A549 (cell line): ENCODE results near the gene SLC25A39.

Source experiments
- CEBPB ChIP-seq, 2 experiments: fragments of >200 bp in 1 of 2; sonication (Bioruptor Twin) in 1 of 2; formaldehyde crosslinking in 1 of 2; IDR thresholded peaks; 2 replicates each; pipeline ENCODE4 v1.6.1; 2012 to 2016
- EP300 ChIP-seq, 2 experiments: fragments of >200 bp; sonication (Bioruptor Twin); formaldehyde crosslinking; IDR thresholded peaks; 2 replicates in 1 of 2; 3 replicates in 1 of 2; pipeline ENCODE4 v1.6.1; 2016 to 2017
- HOXA7 ChIP-seq: fragments of 250-450 bp; sonication (Bioruptor Pico); IDR thresholded peaks from 2 replicates; pipeline ENCODE4 v1.5.0; 2020; ENCODE audit warnings: mild to moderate bottlenecking, moderate library complexity
- MAFK ChIP-seq: fragments of 450-650 bp; IDR thresholded peaks from 2 replicates; pipeline ENCODE4 v1.6.1; 2014; ENCODE audit not compliant: partially characterized antibody
- NFE2L2 ChIP-seq: fragments of 150-350 bp; conservative IDR thresholded peaks from 2 replicates; pipeline ENCODE4 v1.6.1; 2014; ENCODE audit warnings: low read length
- POLR2A ChIP-seq: IDR thresholded peaks from 2 replicates; pipeline ENCODE4 v1.6.1; 2012; ENCODE audit warnings: mild to moderate bottlenecking, low read length
- TF ChIP-seq, protein P1 (sequence below): fragments of >200 bp; sonication (Bioruptor Twin); formaldehyde crosslinking; IDR thresholded peaks from 3 replicates; pipeline ENCODE4 v1.5.1; 2016
- TF ChIP-seq, protein P2 (sequence below): fragments of 250-450 bp; sonication (Bioruptor Pico); IDR thresholded peaks from 2 replicates; pipeline ENCODE4 v1.5.0; 2021; ENCODE audit warnings: mild to moderate bottlenecking, moderate library complexity, borderline replicate concordance

DNA sequence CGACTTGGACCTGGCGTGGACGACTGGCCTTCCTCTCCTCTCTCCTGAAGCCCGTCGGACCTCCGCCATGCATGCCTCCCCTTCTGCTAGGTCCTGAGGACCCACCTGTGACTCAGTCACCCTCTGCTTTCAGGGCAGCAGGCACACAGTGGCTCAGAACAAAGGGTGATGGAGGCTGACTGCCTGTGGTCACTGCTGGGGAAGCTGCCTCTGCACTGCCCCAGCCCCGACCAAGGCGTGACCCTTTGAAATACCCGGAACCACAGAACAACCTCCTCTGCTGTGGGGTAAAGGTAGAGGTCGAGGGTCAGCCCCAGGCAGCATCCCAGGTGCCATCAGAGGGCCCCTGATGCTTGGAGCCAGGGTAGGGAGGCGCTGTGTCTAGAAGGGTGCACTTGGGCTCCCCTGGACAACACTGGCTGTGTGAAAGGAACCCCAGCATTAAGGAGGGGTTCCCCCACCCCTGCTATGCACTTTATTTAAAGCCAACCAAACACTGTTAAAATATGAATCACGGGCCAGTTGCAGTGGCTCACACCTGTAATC, 44.2 kb downstream of the SLC25A39 start:
- TF ChIP-seq, protein P1, sequence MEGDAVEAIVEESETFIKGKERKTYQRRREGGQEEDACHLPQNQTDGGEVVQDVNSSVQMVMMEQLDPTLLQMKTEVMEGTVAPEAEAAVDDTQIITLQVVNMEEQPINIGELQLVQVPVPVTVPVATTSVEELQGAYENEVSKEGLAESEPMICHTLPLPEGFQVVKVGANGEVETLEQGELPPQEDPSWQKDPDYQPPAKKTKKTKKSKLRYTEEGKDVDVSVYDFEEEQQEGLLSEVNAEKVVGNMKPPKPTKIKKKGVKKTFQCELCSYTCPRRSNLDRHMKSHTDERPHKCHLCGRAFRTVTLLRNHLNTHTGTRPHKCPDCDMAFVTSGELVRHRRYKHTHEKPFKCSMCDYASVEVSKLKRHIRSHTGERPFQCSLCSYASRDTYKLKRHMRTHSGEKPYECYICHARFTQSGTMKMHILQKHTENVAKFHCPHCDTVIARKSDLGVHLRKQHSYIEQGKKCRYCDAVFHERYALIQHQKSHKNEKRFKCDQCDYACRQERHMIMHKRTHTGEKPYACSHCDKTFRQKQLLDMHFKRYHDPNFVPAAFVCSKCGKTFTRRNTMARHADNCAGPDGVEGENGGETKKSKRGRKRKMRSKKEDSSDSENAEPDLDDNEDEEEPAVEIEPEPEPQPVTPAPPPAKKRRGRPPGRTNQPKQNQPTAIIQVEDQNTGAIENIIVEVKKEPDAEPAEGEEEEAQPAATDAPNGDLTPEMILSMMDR = no peak
- TF ChIP-seq EP300 (IDR thresholded peaks at IDR 0.05) = no peak
- TF ChIP-seq HOXA7 (CRISPR knock-in tag) = no peak
- no peak for TF ChIP-seq NFE2L2
- TF ChIP-seq POLR2A = no peak
- no peak for TF ChIP-seq MAFK
- TF ChIP-seq CEBPB (IDR thresholded peaks at IDR 0.05) = no peak
- TF ChIP-seq, protein P2, sequence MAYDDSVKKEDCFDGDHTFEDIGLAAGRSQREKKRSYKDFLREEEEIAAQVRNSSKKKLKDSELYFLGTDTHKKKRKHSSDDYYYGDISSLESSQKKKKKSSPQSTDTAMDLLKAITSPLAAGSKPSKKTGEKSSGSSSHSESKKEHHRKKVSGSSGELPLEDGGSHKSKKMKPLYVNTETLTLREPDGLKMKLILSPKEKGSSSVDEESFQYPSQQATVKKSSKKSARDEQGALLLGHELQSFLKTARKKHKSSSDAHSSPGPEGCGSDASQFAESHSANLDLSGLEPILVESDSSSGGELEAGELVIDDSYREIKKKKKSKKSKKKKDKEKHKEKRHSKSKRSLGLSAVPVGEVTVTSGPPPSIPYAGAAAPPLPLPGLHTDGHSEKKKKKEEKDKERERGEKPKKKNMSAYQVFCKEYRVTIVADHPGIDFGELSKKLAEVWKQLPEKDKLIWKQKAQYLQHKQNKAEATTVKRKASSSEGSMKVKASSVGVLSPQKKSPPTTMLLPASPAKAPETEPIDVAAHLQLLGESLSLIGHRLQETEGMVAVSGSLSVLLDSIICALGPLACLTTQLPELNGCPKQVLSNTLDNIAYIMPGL (CRISPR knock-in tag) = no peak
